Measurements from ENCODE around the gene SMURF1.

SMURF1 gene

DNA sequence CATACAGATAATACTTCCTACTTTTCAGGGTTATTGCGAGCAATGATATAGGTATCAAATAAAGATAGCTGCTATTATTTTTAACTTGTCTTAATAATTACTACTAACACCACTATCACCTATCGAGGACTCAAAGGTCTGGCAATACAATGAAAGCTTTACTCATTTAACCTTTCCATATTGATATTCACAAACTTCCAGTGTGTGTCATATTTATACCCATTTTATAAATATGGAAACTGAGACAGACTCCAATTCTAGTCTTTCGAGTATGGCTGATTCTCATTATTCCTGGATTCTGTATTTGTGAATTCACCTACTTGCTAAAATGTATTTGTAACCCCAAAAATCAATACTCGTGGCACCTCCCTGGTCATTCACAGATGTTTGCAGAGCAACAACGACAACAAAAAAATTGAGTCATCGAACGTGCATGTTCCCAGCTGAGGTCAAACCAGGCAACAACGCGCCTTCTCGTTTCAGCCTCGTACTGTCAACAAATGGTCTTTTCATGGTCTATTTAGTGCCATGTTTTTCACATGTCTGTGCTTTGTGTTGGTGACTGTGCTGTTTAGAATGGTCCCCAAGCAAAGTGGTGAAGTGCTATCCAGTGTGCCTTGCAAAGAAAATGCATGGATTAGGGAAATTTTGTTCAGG is 51.7 kb downstream of the SMURF1 start:
- Histone ChIP-seq H3K36me3 (replicated peaks) (no peaks in the 10 kb centered on the region), H3K9me3 (no peaks in the 10 kb centered on the region), H3K4me1 (peaks cover 13% of the 10 kb centered on the region), H3K4me3 (no peak overlapping the region), H3K27me3 (ENCODE audit: low read depth) (no peaks in the 10 kb centered on the region)
- no peak for DNase-seq (ENCODE audit: low spot score in 2 of 2)
- in situ Hi-C loops (cut with MboI; ENCODE audit: low sequenced_read_pairs) = no loop called here

DNA sequence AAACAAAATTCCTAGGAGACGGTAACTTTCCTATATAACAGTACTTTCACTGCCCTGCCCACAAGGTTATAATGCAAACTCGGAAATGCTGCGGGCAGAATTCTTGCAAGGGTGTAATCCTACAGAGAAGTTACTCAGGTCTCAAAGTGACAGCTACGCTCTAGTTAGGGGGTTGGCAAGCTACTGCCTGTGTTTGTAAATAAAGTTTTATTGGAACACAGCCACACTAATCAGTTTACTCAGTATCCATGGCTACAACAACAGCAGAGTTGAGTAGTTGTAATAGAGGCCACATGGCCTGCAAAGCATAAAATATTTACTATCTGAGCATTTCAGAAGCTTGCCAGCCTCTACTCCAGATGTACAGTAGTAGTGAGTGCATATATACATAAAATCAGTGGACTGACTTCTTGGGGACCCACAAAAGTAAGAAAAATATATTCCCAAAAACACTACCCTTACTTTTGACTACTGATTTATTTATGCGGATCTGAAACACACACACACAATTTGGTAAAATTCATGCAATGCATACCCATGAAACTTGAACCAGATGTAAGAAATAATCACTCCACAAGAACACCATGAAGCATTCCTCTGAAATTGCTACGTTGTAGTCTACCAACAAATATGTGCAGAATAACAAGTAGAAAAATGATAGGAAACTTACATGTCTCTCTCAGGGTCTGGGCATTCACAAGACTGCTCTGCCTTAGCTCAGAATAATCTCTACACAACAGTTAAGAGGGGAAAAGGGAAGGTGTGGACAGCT is 53.0 kb downstream of the SMURF1 start:
- in situ Hi-C loops (cut with MboI; ENCODE audit: low sequenced_read_pairs) = no loop called here
- Histone ChIP-seq H3K4me1 (peaks cover 8% of the 10 kb centered on the region), H3K4me3 (no peak overlapping the region), H3K27me3 (ENCODE audit: low read depth) (no peaks in the 10 kb centered on the region), H3K9me3 (0 out of 2 replicates have a peak, but pooled peaks cover 2% of the 10 kb centered on the region), H3K36me3 (replicated peaks) (no peaks in the 10 kb centered on the region)
- no peak for DNase-seq (ENCODE audit: low spot score in 2 of 2)

DNA sequence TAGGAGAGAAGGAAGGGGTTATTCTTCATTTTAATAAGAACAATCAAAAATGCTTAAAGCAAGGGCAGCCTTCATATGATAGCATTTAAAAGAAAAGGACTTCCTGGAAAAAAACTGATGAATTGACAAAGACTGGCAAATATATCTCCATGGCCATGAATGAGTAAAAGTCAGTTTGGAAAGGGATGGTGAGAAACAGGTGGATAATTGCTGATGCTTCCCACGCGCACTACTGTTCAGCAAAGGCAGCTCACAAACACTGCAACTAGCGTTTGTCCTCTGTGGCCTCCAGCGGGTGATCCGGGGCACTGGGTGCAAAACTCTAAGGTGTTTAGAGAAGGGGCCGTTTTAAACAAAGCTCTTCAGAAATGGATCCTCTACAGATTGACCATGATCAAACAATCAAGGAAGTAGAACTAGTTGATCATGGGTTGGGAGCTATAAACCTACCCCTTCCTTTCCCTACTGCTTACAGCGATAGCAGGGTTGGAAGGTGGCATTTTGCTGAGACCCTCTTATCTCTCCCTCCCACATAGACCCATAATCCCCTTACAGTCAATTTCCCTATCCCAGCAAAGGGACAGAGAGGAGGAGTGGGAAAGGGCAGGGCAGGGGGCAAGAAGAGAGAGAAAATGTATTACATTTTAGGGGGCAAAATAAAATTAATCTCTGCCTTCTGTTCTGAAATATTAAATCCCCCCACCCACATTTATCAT is 53.8 kb downstream of the SMURF1 start:
- Histone ChIP-seq H3K9me3 (0 out of 2 replicates have a peak, but pooled peaks cover 2% of the 10 kb centered on the region), H3K4me1 (peaks cover 8% of the 10 kb centered on the region), H3K4me3 (no peak overlapping the region), H3K36me3 (replicated peaks) (no peaks in the 10 kb centered on the region), H3K27me3 (ENCODE audit: low read depth) (no peaks in the 10 kb centered on the region)
- in situ Hi-C loops (cut with MboI; ENCODE audit: low sequenced_read_pairs) = no loop called here
- no peak for DNase-seq (ENCODE audit: low spot score in 2 of 2)

DNA sequence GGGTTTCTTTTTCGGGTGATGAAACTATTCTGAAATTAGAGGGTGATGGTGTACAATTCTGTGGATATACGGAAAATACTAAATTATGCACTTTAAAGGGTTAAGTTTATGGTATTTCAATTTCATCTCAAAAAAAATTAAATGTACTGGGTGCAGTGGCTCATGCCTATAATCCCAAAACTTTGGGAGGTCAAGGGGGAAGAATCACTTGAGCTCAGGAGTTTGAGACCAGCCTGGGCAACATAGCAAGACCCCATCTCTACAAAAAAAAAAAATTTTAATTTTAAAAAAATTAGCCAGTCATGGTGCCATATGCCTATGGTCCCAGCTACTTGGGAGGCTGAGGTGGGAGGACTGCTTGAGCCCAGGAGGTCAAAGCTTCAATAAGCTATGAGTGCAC is 57.0 kb downstream of the SMURF1 start:
- Histone ChIP-seq H3K4me1 (peaks cover 15% of the 10 kb centered on the region), H3K4me3 (no peak overlapping the region), H3K9me3 (0 out of 2 replicates have a peak, but pooled peaks cover 2% of the 10 kb centered on the region), H3K36me3 (replicated peaks) (no peaks in the 10 kb centered on the region), H3K27me3 (ENCODE audit: low read depth) (no peaks in the 10 kb centered on the region)
- DNase-seq (ENCODE audit: low spot score in 2 of 2) = no peak
- in situ Hi-C loops (cut with MboI; ENCODE audit: low sequenced_read_pairs) = no loop called here

DNA sequence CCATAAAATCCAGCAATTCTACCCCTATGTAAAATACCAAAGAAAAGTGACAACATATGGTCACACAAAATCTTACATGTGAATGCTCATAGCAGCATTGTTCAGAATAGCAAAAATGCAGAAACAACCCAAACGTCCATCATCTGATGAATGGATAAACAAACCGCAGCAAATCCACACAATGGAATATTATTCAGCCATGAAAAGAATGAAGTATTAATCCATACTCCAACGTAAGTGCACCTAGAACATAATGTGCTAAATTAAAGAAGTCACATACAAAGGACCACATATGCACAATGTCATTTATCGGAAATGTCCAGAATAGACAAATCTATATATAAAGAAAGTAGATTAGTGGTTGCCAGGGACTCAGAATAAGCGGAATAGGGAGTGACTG is 57.4 kb downstream of the SMURF1 start:
- in situ Hi-C loops (cut with MboI; ENCODE audit: low sequenced_read_pairs) = no loop called here
- H3K9me3 ChIP-seq = 0 out of 2 replicates have a peak, but pooled peaks cover 2% of the 10 kb centered on the region
- H3K27me3 ChIP-seq (ENCODE audit: low read depth) = no peaks in the 10 kb centered on the region
- DNase-seq (ENCODE audit: low spot score in 2 of 2) = no peak
- H3K4me1 ChIP-seq = peaks cover 17% of the 10 kb centered on the region
- H3K36me3 ChIP-seq (replicated peaks) = no peaks in the 10 kb centered on the region
- H3K4me3 ChIP-seq = no peak overlapping the region

DNA sequence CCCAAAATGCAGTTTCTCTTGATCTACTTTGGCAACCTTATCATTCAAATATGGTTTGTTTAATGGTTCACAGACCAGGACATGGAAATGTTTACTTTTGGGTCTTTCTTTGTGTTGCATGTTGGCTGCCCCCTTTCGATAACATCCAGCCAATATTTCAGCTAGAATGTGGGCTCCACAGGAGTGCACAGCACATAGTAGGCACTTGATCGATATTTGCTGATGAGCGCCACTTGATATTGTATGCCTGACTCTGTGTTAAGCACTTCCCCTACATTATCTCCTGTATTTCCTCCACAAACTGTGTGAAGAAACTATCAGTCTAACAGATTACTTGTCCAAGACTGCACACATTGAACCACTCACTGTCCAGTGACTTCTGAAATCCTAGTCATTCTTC is 60.2 kb downstream of the SMURF1 start:
- Histone ChIP-seq H3K4me3 (no peak overlapping the region), H3K4me1 (peaks cover 27% of the 10 kb centered on the region), H3K27me3 (ENCODE audit: low read depth) (no peaks in the 10 kb centered on the region), H3K9me3 (0 out of 2 replicates have a peak, but pooled peaks cover 2% of the 10 kb centered on the region), H3K36me3 (replicated peaks) (no peaks in the 10 kb centered on the region)
- in situ Hi-C loops (cut with MboI; ENCODE audit: low sequenced_read_pairs) = no loop called here
- no peak for DNase-seq (ENCODE audit: low spot score in 2 of 2)

DNA sequence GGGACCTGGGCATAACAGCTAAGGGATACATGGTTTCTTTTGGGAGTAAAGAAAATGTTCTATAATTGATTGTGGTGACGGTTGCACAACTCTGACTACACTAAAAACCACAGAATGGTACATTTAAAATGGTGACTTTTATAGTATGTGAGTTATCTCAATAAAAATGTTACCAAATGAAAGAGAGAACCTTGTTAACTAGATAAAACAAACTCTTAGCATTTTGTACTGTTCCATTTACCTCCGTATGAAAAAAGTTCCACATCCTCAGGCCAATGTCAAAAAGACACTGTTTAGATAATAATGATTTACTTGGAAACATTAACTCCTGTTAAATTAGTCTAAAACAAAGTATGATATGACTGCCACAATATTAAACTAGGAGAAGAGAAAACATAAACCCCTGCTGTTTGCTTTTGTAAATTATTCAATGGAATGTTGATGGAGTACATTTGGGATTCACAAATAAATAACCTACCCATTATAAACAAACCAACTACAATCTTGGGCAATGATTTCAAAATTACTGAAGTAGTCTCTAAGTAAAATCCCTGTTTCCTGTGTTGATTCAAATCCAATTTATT is 60.7 kb downstream of the SMURF1 start:
- DNase-seq (ENCODE audit: low spot score in 2 of 2) = no peak
- in situ Hi-C loops (cut with MboI; ENCODE audit: low sequenced_read_pairs) = no loop called here
- Histone ChIP-seq H3K4me3 (no peak overlapping the region), H3K4me1 (peaks cover 27% of the 10 kb centered on the region), H3K27me3 (ENCODE audit: low read depth) (no peaks in the 10 kb centered on the region), H3K36me3 (replicated peaks) (no peaks in the 10 kb centered on the region), H3K9me3 (0 out of 2 replicates have a peak, but pooled peaks cover 2% of the 10 kb centered on the region)

DNA sequence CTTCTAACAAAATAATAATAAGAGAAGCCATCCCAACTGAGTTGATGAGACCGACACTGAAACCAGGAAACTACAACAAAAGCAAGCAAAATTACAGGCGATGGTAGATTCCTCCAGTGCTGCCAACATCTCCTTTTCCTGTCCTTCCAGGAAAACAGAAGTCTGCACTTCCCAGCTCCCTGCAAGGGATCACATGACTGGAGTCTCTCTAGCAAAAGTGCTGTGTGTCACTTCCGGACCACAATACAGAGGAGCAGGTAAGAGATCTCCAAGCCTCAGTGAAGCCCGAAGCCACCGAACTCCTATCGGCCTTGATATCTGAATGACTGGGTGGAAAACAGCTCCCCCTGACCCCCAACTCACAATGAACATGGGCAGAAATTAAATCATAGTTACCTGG is 63.2 kb downstream of the SMURF1 start:
- no peaks in the 10 kb centered on the region for H3K36me3 ChIP-seq (replicated peaks)
- H3K4me1 ChIP-seq = peaks cover 19% of the 10 kb centered on the region
- no peaks in the 10 kb centered on the region for H3K27me3 ChIP-seq (ENCODE audit: low read depth)
- H3K4me3 ChIP-seq = no peak overlapping the region
- H3K9me3 ChIP-seq = no peaks in the 10 kb centered on the region
- no peak for DNase-seq (ENCODE audit: low spot score in 2 of 2)
- in situ Hi-C loops (cut with MboI; ENCODE audit: low sequenced_read_pairs) = no loop called here

DNA sequence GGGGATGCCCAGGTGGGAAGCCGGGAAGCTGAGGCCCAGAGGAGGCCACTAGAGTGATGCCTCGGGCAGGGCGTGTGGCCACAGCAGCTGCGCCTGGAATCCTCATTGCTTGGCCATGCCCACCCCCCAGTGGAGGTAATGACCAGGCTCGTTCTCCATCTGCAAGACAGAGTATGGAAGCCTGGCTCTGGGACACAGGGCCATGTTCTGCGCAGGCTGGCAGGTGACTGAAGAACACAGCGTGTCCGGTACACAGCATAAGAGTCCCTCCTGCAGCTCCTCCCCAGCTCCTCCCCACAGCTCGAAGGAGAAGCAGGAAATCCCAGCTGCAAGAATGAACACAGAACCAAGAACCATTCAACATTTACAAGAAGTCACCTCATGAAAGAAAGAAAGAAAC is 64.8 kb downstream of the SMURF1 start:
- Histone ChIP-seq H3K36me3 (replicated peaks) (no peaks in the 10 kb centered on the region), H3K9me3 (no peaks in the 10 kb centered on the region), H3K4me3 (no peak overlapping the region), H3K4me1 (peaks cover 19% of the 10 kb centered on the region), H3K27me3 (ENCODE audit: low read depth) (no peaks in the 10 kb centered on the region)
- in situ Hi-C loops (cut with MboI; ENCODE audit: low sequenced_read_pairs) = no loop called here
- DNase-seq (ENCODE audit: low spot score in 2 of 2) = peak; percentile 59 to 61

DNA sequence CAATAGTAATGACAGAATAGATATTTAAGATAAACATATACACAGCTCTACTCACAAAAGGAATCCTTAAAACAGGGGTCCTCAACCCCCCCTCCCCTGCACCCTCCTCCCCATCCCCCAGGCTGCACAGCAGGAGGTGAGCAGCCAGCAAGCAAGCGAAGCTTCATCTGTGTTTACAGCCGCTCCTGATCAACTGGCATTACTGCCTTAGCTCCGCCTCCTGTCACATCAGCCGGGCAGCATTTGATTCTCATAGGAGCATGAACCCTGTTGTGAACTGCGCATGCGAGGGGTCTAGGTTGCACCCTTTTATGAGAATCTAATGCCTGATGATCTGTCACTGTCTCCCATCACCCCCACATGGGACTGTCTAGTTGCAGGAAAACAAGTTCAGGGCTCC is 65.5 kb downstream of the SMURF1 start:
- Histone ChIP-seq H3K27me3 (ENCODE audit: low read depth) (no peaks in the 10 kb centered on the region), H3K4me1 (peaks cover 19% of the 10 kb centered on the region), H3K9me3 (no peaks in the 10 kb centered on the region), H3K4me3 (no peak overlapping the region), H3K36me3 (replicated peaks) (no peaks in the 10 kb centered on the region)
- no peak for DNase-seq (ENCODE audit: low spot score in 2 of 2)
- in situ Hi-C loops (cut with MboI; ENCODE audit: low sequenced_read_pairs) = no loop called here

DNA sequence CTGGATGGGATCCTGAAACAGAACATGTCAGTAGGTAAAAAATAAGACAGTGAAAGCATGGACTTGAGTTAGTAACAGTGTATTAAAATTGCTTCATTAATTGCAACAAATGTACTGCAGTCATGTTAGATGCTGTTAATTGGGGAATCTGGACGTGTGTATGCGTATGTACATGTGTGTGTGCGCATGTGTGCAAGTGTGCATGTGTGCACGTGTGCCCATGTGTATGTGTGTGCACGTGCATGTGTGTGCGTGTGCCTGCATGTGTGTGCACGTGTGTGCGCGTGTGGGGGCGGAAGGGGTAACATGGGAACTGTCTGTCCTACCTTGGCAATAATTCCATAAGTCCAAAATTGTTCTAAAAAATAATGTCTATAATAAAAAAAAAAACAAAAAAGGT is 67.3 kb downstream of the SMURF1 start:
- Histone ChIP-seq H3K27me3 (ENCODE audit: low read depth) (no peaks in the 10 kb centered on the region), H3K9me3 (no peaks in the 10 kb centered on the region), H3K36me3 (replicated peaks) (no peaks in the 10 kb centered on the region), H3K4me1 (peaks cover 10% of the 10 kb centered on the region), H3K4me3 (no peak overlapping the region)
- in situ Hi-C loops (cut with MboI; ENCODE audit: low sequenced_read_pairs) = no loop called here
- no peak for DNase-seq (ENCODE audit: low spot score in 2 of 2)

DNA sequence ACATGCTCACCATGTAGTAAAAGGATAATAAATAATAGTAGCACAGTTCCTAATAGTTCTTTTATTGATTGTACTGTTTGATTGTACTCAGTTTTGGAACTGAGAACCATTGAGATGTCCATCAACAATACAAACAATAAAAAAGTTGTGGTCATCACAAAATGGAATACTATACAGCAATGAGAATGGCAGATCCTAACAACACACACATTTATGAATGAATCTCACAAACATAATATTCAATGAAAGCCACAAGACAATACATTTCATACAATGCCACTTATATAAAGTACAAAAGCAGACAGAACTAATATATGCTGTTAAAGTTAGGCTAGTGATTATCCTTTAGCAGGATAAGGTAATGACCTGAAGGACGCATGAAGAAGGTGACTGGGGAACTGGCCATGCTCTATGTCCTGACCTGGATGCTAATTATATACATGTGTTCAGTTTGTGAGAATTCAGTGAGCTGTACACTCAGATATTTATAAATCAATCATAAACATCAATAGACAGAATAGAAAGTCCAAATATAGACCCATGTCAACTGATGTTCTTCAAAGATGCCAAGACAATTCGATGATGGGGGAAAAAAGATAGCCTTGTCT is 70.0 kb downstream of the SMURF1 start:
- Histone ChIP-seq H3K36me3 (replicated peaks) (no peaks in the 10 kb centered on the region), H3K9me3 (no peaks in the 10 kb centered on the region), H3K4me3 (no peak overlapping the region), H3K4me1 (peaks cover 12% of the 10 kb centered on the region), H3K27me3 (ENCODE audit: low read depth) (no peaks in the 10 kb centered on the region)
- DNase-seq (ENCODE audit: low spot score in 2 of 2) = no peak
- in situ Hi-C loops (cut with MboI; ENCODE audit: low sequenced_read_pairs) = no loop called here

DNA sequence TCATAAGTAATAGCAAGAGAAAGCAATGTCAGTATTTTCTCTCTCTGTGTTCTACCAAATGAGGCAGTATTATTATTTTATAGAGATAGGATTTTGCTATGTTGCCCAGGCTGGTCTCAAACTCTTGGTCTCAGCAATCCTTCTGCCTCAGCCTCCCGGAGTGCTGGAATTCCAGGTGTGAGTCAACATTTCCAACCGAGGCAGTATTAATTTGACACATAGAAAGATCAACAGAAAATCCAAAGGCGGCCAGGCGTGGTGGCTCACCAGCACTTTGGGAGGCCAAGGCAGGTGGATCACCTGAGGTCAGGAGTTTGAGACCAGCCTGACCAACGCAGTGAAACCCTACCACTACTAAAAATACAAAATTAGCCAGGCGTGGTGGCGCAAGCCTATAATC is 71.8 kb downstream of the SMURF1 start:
- no peaks in the 10 kb centered on the region for H3K27me3 ChIP-seq (ENCODE audit: low read depth)
- no peak overlapping the region for H3K4me3 ChIP-seq
- DNase-seq (ENCODE audit: low spot score in 2 of 2) = no peak
- peaks cover 14% of the 10 kb centered on the region for H3K4me1 ChIP-seq
- no peaks in the 10 kb centered on the region for H3K9me3 ChIP-seq
- no peaks in the 10 kb centered on the region for H3K36me3 ChIP-seq (replicated peaks)
- in situ Hi-C loops (cut with MboI; ENCODE audit: low sequenced_read_pairs) = no loop called here

All from HAP-1 (cell line).